ENCODE measurements around the gene TMEM198. TPM values are rescaled to one million over a fixed set of nuclear protein-coding genes. Genes with fewer than 3 reads are reported as not detected.
A peak's percentile ranks its signal among the peaks of the same experiment; 100 is the strongest.

The TMEM198 gene
- total and polyA plus RNA-seq, 9 of the 15 experiments (the other 6 are each of a cell fraction or from before 2014, with no cell fraction given) = 0.03 to 3.8 (median 1.0) TPM

DNA sequence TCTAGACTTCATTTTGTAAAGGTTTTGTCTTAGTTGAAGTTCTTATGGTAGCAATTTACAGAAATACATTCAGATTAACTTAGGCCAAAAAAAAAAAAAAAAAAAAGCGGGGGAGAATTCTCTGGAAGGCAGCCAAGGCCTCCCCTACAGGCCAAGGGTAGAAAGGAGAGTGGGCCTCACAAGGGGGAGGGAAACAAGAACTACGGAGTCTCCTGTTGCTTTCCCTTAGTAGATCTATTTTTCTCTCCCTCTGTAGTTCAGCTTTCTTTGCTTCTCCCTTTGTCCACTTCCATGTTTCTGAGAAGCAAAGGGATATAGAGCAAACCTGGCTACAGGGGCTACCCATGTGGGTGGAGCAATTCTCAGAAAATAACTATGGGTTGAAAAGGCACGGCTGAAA, 51.4 kb downstream of the TMEM198 start (continued):
- TF ChIP-seq ZBTB7A (IDR thresholded peaks at IDR 0.05; ENCODE audit: borderline replicate concordance, control insufficient read depth, low read depth, low read length) (peak; percentile 61), L3MBTL2 (IDR thresholded peaks at IDR 0.05) (no peak), HDAC1 (IDR thresholded peaks at IDR 0.05) (no peak), YY1 (IDR thresholded peaks at IDR 0.05; ENCODE audit: borderline replicate concordance in 1 of 3, control insufficient read depth in 1 of 3, extremely low read depth in 1 of 3, insufficient read depth in 3 of 3, insufficient read length in 1 of 3, insufficient replicate concordance in 2 of 3, low read depth in 1 of 3, low read length in 2 of 3) (no peak), RBM22 (IDR thresholded peaks at IDR 0.05; ENCODE audit: low read depth, low read length, poor library complexity, severe bottlenecking) (no peak), MAZ (CRISPR knock-in tag; conservative IDR thresholded peaks at IDR 0.05 in 1 of 2, IDR thresholded peaks at IDR 0.05 in 1 of 2) (0 out of 4 replicates have a peak, but pooled peaks of 1 of the 2 experiments have one; percentile 34), NCOR1 (IDR thresholded peaks at IDR 0.05) (0 out of 2 replicates have a peak, but pooled peaks have one; percentile 9), TEAD4 (IDR thresholded peaks at IDR 0.05; ENCODE audit: low read length) (peak; percentile 33; the same call in 1 of the 2 replicates), TEAD4 (CRISPR knock-in tag; IDR thresholded peaks at IDR 0.05; ENCODE audit: borderline replicate concordance) (no peak), HDAC2 (IDR thresholded peaks at IDR 0.05) (0 out of 2 replicates have a peak, but pooled peaks have one; percentile 27), ZNF766 (CRISPR knock-in tag; conservative IDR thresholded peaks at IDR 0.05) (peak; percentile 17; the same call in 1 of the 2 replicates), BRD9 (IDR thresholded peaks at IDR 0.05; ENCODE audit: low read depth, partially characterized antibody) (no peak), PML (IDR thresholded peaks at IDR 0.05; ENCODE audit: low read length) (peak; percentile 23; the same call in 1 of the 2 replicates), FOXA1 (IDR thresholded peaks at IDR 0.05; ENCODE audit: borderline replicate concordance) (no peak), SMARCB1 (IDR thresholded peaks at IDR 0.05; ENCODE audit: insufficient read length, low read depth) (no peak)
- TF ChIP-seq, protein P1, sequence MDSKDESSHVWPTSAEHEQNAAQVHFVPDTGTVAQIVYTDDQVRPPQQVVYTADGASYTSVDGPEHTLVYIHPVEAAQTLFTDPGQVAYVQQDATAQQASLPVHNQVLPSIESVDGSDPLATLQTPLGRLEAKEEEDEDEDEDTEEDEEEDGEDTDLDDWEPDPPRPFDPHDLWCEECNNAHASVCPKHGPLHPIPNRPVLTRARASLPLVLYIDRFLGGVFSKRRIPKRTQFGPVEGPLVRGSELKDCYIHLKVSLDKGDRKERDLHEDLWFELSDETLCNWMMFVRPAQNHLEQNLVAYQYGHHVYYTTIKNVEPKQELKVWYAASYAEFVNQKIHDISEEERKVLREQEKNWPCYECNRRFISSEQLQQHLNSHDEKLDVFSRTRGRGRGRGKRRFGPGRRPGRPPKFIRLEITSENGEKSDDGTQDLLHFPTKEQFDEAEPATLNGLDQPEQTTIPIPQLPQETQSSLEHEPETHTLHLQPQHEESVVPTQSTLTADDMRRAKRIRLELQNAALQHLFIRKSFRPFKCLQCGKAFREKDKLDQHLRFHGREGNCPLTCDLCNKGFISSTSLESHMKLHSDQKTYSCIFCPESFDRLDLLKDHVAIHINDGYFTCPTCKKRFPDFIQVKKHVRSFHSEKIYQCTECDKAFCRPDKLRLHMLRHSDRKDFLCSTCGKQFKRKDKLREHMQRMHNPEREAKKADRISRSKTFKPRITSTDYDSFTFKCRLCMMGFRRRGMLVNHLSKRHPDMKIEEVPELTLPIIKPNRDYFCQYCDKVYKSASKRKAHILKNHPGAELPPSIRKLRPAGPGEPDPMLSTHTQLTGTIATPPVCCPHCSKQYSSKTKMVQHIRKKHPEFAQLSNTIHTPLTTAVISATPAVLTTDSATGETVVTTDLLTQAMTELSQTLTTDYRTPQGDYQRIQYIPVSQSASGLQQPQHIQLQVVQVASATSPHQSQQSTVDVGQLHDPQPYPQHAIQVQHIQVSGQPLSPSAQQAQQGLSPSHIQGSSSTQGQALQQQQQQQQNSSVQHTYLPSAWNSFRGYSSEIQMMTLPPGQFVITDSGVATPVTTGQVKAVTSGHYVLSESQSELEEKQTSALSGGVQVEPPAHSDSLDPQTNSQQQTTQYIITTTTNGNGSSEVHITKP (IDR thresholded peaks at IDR 0.05; ENCODE audit: partially characterized antibody) = peak; percentile 36
- TF ChIP-seq, protein P2, sequence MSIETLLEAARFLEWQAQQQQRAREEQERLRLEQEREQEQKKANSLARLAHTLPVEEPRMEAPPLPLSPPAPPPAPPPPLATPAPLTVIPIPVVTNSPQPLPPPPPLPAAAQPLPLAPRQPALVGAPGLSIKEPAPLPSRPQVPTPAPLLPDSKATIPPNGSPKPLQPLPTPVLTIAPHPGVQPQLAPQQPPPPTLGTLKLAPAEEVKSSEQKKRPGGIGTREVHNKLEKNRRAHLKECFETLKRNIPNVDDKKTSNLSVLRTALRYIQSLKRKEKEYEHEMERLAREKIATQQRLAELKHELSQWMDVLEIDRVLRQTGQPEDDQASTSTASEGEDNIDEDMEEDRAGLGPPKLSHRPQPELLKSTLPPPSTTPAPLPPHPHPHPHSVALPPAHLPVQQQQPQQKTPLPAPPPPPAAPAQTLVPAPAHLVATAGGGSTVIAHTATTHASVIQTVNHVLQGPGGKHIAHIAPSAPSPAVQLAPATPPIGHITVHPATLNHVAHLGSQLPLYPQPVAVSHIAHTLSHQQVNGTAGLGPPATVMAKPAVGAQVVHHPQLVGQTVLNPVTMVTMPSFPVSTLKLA (conservative IDR thresholded peaks at IDR 0.05) = 0 out of 4 replicates have a peak, but pooled peaks of 1 of the 2 experiments have one; percentile 23
- TF ChIP-seq, protein P3, sequence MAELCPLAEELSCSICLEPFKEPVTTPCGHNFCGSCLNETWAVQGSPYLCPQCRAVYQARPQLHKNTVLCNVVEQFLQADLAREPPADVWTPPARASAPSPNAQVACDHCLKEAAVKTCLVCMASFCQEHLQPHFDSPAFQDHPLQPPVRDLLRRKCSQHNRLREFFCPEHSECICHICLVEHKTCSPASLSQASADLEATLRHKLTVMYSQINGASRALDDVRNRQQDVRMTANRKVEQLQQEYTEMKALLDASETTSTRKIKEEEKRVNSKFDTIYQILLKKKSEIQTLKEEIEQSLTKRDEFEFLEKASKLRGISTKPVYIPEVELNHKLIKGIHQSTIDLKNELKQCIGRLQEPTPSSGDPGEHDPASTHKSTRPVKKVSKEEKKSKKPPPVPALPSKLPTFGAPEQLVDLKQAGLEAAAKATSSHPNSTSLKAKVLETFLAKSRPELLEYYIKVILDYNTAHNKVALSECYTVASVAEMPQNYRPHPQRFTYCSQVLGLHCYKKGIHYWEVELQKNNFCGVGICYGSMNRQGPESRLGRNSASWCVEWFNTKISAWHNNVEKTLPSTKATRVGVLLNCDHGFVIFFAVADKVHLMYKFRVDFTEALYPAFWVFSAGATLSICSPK (IDR thresholded peaks at IDR 0.05; ENCODE audit: borderline replicate concordance) = no peak
- TF ChIP-seq, protein P4, sequence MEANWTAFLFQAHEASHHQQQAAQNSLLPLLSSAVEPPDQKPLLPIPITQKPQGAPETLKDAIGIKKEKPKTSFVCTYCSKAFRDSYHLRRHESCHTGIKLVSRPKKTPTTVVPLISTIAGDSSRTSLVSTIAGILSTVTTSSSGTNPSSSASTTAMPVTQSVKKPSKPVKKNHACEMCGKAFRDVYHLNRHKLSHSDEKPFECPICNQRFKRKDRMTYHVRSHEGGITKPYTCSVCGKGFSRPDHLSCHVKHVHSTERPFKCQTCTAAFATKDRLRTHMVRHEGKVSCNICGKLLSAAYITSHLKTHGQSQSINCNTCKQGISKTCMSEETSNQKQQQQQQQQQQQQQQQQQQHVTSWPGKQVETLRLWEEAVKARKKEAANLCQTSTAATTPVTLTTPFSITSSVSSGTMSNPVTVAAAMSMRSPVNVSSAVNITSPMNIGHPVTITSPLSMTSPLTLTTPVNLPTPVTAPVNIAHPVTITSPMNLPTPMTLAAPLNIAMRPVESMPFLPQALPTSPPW (CRISPR knock-in tag; IDR thresholded peaks at IDR 0.05) = peak; percentile 80

Data from K562 (cell line).